ENCODE data around the gene STX10.
"Not testable (repeated sequence)": the region's sequence is repeated elsewhere in the genome, so short reads cannot be mapped to it uniquely, and the experiment has no call there.

STX10 gene

GRCh38 chr19:13150187-13150930 lies at the start of gene STX10, which contains the start of gene IER2:
STX10 (minus strand) TSS chr19:13150375; CDS start chr19:13150173, 202 bp downstream.
IER2 (plus strand) TSS chr19:13150411; CDS start chr19:13153187, 2,776 bp downstream.
- Histone ChIP-seq H3K9me3 (ENCODE audit: insufficient read depth, low read length) (no peaks in the 10 kb centered on the region), H3K27me3 (ENCODE audit: insufficient read depth, insufficient read length) (no peaks in the 10 kb centered on the region), H3K9ac (ENCODE audit: insufficient read length, low read depth) (peak within 1 kb of the TSS; percentile 98), H3K36me3 (ENCODE audit: insufficient read depth, insufficient read length, low read length) (peaks cover 17% of the 10 kb centered on the region), H3K4me1 (ENCODE audit: insufficient read depth, insufficient read length) (peaks cover 3% of the 10 kb centered on the region), H3K4me3 (ENCODE audit: insufficient read length, low read depth) (peak within 1 kb of the TSS; percentile 83)
- TF ChIP-seq YY1 (IDR thresholded peaks at IDR 0.05; ENCODE audit: insufficient read depth, insufficient read length), result peak; percentile 97
- TF ChIP-seq ZNF274 (IDR thresholded peaks at IDR 0.05; ENCODE audit: low read depth, low read length), result no peak
- TF ChIP-seq SUZ12 (IDR thresholded peaks at IDR 0.05; ENCODE audit: extremely low read depth, insufficient read depth, insufficient read length), result no peak
- peak; percentile 85 for DNase-seq (ENCODE audit: low read depth, low spot score)

DNA sequence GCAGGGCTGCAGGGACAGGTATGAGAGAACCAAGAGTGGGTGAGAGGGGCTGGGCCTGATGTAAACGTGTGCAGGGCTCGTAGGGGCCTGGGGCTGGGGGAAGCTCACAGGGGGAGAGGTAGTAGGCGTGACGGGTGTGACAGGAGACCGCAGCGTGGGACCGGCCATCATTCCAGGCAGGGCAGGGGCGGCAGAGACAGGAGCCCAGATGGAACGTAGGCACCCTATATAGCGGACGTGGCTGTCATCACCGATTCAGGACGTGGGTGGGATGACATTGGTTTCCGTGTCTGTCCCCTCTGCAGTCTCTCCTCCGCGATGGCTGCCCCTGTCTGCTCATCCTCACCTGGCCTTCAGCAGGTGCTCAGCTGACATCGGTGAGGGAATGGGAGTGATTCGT lies 48.5 kb upstream of the STX10 start:
- no peaks in the 10 kb centered on the region for H3K4me1 ChIP-seq (ENCODE audit: insufficient read depth, insufficient read length)

GRCh38 chr19:13195678-13196077 lies 45.5 kb upstream of the STX10 start:
- Histone ChIP-seq H3K36me3 (ENCODE audit: insufficient read depth, insufficient read length, low read length) (no peaks in the 10 kb centered on the region), H3K4me3 (ENCODE audit: insufficient read length, low read depth) (no peak overlapping the region), H3K9ac (ENCODE audit: insufficient read length, low read depth) (no peak overlapping the region), H3K4me1 (ENCODE audit: insufficient read depth, insufficient read length) (no peaks in the 10 kb centered on the region), H3K27me3 (ENCODE audit: insufficient read depth, insufficient read length) (no peaks in the 10 kb centered on the region), H3K9me3 (ENCODE audit: insufficient read depth, low read length) (no peaks in the 10 kb centered on the region)
- peak; percentile 75 for DNase-seq (ENCODE audit: low read depth, low spot score)
- TF ChIP-seq YY1 (IDR thresholded peaks at IDR 0.05; ENCODE audit: insufficient read depth, insufficient read length) (no peak), SUZ12 (IDR thresholded peaks at IDR 0.05; ENCODE audit: extremely low read depth, insufficient read depth, insufficient read length) (no peak), ZNF274 (IDR thresholded peaks at IDR 0.05; ENCODE audit: low read depth, low read length) (no peak)

More for the DNA sequence above, 48.5 kb upstream of the STX10 start:
- H3K9me3 ChIP-seq (ENCODE audit: insufficient read depth, low read length), result no peaks in the 10 kb centered on the region
- no peak overlapping the region for H3K4me3 ChIP-seq (ENCODE audit: insufficient read length, low read depth)
- no peak for DNase-seq (ENCODE audit: low read depth, low spot score)
- H3K27me3 ChIP-seq (ENCODE audit: insufficient read depth, insufficient read length), result no peaks in the 10 kb centered on the region
- TF ChIP-seq ZNF274 (IDR thresholded peaks at IDR 0.05; ENCODE audit: low read depth, low read length) (no peak), YY1 (IDR thresholded peaks at IDR 0.05; ENCODE audit: insufficient read depth, insufficient read length) (no peak), SUZ12 (IDR thresholded peaks at IDR 0.05; ENCODE audit: extremely low read depth, insufficient read depth, insufficient read length) (no peak)
- H3K36me3 ChIP-seq (ENCODE audit: insufficient read depth, insufficient read length, low read length), result no peaks in the 10 kb centered on the region
- no peak overlapping the region for H3K9ac ChIP-seq (ENCODE audit: insufficient read length, low read depth)

GRCh38 chr19:13190781-13191540 lies 40.8 kb upstream of the STX10 start:
- no peak overlapping the region for H3K9ac ChIP-seq (ENCODE audit: insufficient read length, low read depth)

GRCh38 chr19:13189600-13189999 lies 39.4 kb upstream of the STX10 start:
- DNase-seq (ENCODE audit: low read depth, low spot score), result no peak
- peaks cover 4% of the 10 kb centered on the region for H3K4me1 ChIP-seq (ENCODE audit: insufficient read depth, insufficient read length)
- no peak overlapping the region for H3K4me3 ChIP-seq (ENCODE audit: insufficient read length, low read depth)
- H3K36me3 ChIP-seq (ENCODE audit: insufficient read depth, insufficient read length, low read length), result no peaks in the 10 kb centered on the region
- TF ChIP-seq SUZ12 (IDR thresholded peaks at IDR 0.05; ENCODE audit: extremely low read depth, insufficient read depth, insufficient read length) (no peak), YY1 (IDR thresholded peaks at IDR 0.05; ENCODE audit: insufficient read depth, insufficient read length) (no peak), ZNF274 (IDR thresholded peaks at IDR 0.05; ENCODE audit: low read depth, low read length) (no peak)
- H3K27me3 ChIP-seq (ENCODE audit: insufficient read depth, insufficient read length), result no peaks in the 10 kb centered on the region
- no peak overlapping the region for H3K9ac ChIP-seq (ENCODE audit: insufficient read length, low read depth)
- H3K9me3 ChIP-seq (ENCODE audit: insufficient read depth, low read length), result no peaks in the 10 kb centered on the region

More at GRCh38 chr19:13190781-13191540, 40.8 kb upstream of the STX10 start:
- Histone ChIP-seq H3K27me3 (ENCODE audit: insufficient read depth, insufficient read length) (no peaks in the 10 kb centered on the region), H3K9me3 (ENCODE audit: insufficient read depth, low read length) (no peaks in the 10 kb centered on the region), H3K4me1 (ENCODE audit: insufficient read depth, insufficient read length) (peaks cover 4% of the 10 kb centered on the region), H3K36me3 (ENCODE audit: insufficient read depth, insufficient read length, low read length) (no peaks in the 10 kb centered on the region), H3K4me3 (ENCODE audit: insufficient read length, low read depth) (no peak overlapping the region)
- TF ChIP-seq SUZ12 (IDR thresholded peaks at IDR 0.05; ENCODE audit: extremely low read depth, insufficient read depth, insufficient read length), result no peak
- TF ChIP-seq ZNF274 (IDR thresholded peaks at IDR 0.05; ENCODE audit: low read depth, low read length), result no peak
- no peak for TF ChIP-seq YY1 (IDR thresholded peaks at IDR 0.05; ENCODE audit: insufficient read depth, insufficient read length)
- no peak for DNase-seq (ENCODE audit: low read depth, low spot score)

DNA sequence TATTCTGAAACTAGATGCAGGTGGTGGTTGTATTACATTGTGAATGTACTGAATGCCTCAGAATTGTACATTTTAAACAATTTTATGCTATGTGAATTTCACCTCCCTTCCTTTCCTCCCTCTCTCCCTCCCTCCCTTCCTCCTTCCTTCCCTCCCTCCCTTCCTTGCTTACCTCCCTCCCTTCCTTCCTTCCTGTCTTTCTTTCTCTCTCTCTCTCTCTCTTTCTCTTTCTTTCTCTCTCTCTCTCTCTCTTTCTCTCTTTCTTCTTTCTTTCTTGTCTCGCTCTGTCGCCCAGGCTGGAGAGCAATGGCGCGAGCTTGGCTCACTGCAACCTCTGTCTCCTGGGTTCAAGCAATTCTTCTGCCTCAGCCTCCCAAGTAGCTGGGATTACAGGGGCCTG lies 37.2 kb upstream of the STX10 start:
- Histone ChIP-seq H3K4me1 (ENCODE audit: insufficient read depth, insufficient read length) (peaks cover 4% of the 10 kb centered on the region), H3K27me3 (ENCODE audit: insufficient read depth, insufficient read length) (no peaks in the 10 kb centered on the region), H3K36me3 (ENCODE audit: insufficient read depth, insufficient read length, low read length) (no peaks in the 10 kb centered on the region), H3K9me3 (ENCODE audit: insufficient read depth, low read length) (no peaks in the 10 kb centered on the region), H3K9ac (ENCODE audit: insufficient read length, low read depth) (no peak overlapping the region), H3K4me3 (ENCODE audit: insufficient read length, low read depth) (no peak overlapping the region)
- DNase-seq (ENCODE audit: low read depth, low spot score), result no peak
- no peak for TF ChIP-seq ZNF274 (IDR thresholded peaks at IDR 0.05; ENCODE audit: low read depth, low read length)
- TF ChIP-seq YY1 (IDR thresholded peaks at IDR 0.05; ENCODE audit: insufficient read depth, insufficient read length), result no peak

DNA sequence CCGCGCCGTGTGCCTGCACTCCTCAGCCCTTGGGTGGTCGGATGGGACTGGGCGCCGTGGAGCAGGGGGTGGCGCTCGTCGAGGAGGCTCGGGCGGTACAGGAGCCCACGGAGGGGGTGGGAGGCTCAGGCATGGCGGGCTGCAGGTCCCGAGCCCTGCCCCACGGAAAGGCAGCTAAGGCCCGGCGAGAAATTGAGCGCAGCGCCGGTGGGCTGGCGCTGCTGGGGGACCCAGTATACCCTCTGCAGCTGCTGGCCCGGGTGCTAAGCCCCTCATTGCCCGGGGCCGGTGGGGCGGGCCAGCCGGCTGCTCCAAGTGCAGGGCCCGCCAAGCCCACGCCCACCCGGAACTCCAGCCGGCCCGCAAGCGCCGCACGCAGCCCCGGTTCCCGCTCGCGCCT lies 36.5 kb upstream of the STX10 start:
- DNase-seq (ENCODE audit: low read depth, low spot score); H3K27me3 ChIP-seq (ENCODE audit: insufficient read depth, insufficient read length); H3K36me3 ChIP-seq (ENCODE audit: insufficient read depth, insufficient read length, low read length); H3K9me3 ChIP-seq (ENCODE audit: insufficient read depth, low read length); H3K4me1 ChIP-seq (ENCODE audit: insufficient read depth, insufficient read length); H3K9ac ChIP-seq (ENCODE audit: insufficient read length, low read depth); H3K4me3 ChIP-seq (ENCODE audit: insufficient read length, low read depth): not testable (repeated sequence)

DNA sequence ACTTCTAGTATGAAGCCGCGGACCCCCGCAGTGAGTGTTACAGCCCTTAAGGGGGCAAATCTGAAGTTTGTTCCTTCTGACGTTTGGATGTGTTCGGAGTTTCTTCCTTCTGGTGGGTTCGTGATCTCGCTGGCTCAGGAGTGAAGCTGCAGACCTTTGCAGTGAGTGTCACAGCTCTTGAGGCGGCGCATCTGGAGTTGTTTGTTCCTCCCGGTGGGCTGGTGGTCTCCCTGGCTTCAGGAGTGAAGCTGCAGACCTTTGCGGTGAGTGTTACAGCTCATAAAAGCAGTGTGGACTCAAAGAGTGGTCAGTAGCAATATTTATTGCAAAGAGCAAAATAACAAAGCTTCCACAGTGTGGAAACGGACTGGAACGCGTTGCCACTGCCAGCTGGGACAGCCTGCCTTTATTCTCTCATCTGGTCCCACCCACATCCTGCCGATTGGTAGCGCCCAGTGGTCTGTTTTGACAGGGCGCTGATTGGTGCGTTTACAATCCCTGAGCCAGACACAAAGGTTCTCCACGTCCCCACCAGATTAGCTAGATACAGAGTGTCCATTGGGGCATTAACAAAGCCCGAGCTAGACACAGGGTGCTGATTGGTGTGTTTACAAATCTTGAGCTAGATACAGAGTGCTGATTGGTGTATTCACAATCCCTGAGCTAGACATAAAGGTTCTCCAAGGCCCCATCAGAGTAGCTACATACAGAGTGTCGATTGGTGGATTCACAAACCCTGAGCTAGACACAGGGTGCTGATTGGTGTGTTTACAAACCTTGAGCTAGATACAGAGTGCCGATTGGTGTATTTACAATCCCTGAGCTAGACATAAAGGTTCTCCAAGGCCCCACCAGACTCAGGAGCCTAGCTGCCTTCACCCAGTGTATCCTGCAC lies 35.8 kb upstream of the STX10 start:
- H3K36me3 ChIP-seq (ENCODE audit: insufficient read depth, insufficient read length, low read length); H3K9ac ChIP-seq (ENCODE audit: insufficient read length, low read depth); H3K9me3 ChIP-seq (ENCODE audit: insufficient read depth, low read length); H3K4me1 ChIP-seq (ENCODE audit: insufficient read depth, insufficient read length); DNase-seq (ENCODE audit: low read depth, low spot score); H3K27me3 ChIP-seq (ENCODE audit: insufficient read depth, insufficient read length); H3K4me3 ChIP-seq (ENCODE audit: insufficient read length, low read depth): not testable (repeated sequence)

- DNase-seq (ENCODE audit: low read depth, low spot score); H3K27me3 ChIP-seq (ENCODE audit: insufficient read depth, insufficient read length): not testable (repeated sequence)
Measured at GRCh38 chr19:13184926-13185325, 34.8 kb upstream of the STX10 start.

More at GRCh38 chr19:13184926-13185325, 34.8 kb upstream of the STX10 start:
- not testable (repeated sequence) for H3K4me3 ChIP-seq (ENCODE audit: insufficient read length, low read depth); H3K9ac ChIP-seq (ENCODE audit: insufficient read length, low read depth); H3K9me3 ChIP-seq (ENCODE audit: insufficient read depth, low read length); H3K4me1 ChIP-seq (ENCODE audit: insufficient read depth, insufficient read length); H3K36me3 ChIP-seq (ENCODE audit: insufficient read depth, insufficient read length, low read length)

Measured in NT2/D1 (cell line).